HG03045 (cell line): ENCODE measurements around the gene DAZL.

Experiments
- ATAC-seq: cut with Tn5 transposase; IDR thresholded peaks from one replicate; pipeline ENCODE4 v1.9.1; 2021; ENCODE audit warnings: mild to moderate bottlenecking, moderate library complexity; ENCODE audit not compliant: unreplicated experiment

The DAZL gene

GRCh38 chr3:16546186-16547010 is 58.8 kb downstream of the DAZL start:
- no peak for ATAC-seq

- no peak for ATAC-seq
Observed at GRCh38 chr3:16545413-16546185, 59.6 kb downstream of the DAZL start.

GRCh38 chr3:16543242-16543864 is 61.9 kb downstream of the DAZL start:
- no peak for ATAC-seq

GRCh38 chr3:16538507-16538906 is 66.7 kb downstream of the DAZL start:
- ATAC-seq, result no peak

GRCh38 chr3:16536996-16537395 is 68.2 kb downstream of the DAZL start:
- ATAC-seq, result no peak
